Loucy (cell line): ENCODE measurements around the gene HAGH.

Experiments
- H2AFZ ChIP-seq: fragments of 200-600 bp; sonication (generic); 2 replicates; pipeline ENCODE4 v1.6.0; 2016; ENCODE audit warnings: antibody characterized with exemption, mild to moderate bottlenecking, low read length, moderate library complexity
- H3F3A ChIP-seq: fragments of 200-600 bp; 2 replicates; pipeline ENCODE4 v1.6.0; 2016; ENCODE audit warnings: antibody characterized with exemption, low read depth, mild to moderate bottlenecking
- H3K27me3 ChIP-seq: fragments of 200-600 bp; sonication (generic); 2 replicates; pipeline ENCODE4 v1.6.1; 2014; ENCODE audit warnings: low read length, mild to moderate bottlenecking; ENCODE audit not compliant: insufficient read depth, poor library complexity, severe bottlenecking
- H3K36me3 ChIP-seq: fragments of 200-600 bp; sonication (generic); 2 replicates; pipeline ENCODE4 v1.6.1; 2016; ENCODE audit warnings: low read length; ENCODE audit not compliant: insufficient read depth
- H3K4me1 ChIP-seq: fragments of 200-600 bp; sonication (generic); 2 replicates; pipeline ENCODE4 v1.5.1; 2014; ENCODE audit warnings: low read length, mild to moderate bottlenecking; ENCODE audit not compliant: insufficient read depth, poor library complexity, severe bottlenecking
- H3K4me2 ChIP-seq: fragments of 200-600 bp; sonication (generic); 2 replicates; pipeline ENCODE4 v1.6.0; 2014; ENCODE audit warnings: antibody characterized with exemption, low read length, low read depth, mild to moderate bottlenecking; ENCODE audit not compliant: poor library complexity, severe bottlenecking
- H3K4me3 ChIP-seq: fragments of 200-600 bp; sonication (generic); 2 replicates; pipeline ENCODE4 v1.5.1; 2014; ENCODE audit warnings: low read length, mild to moderate bottlenecking, mixed read lengths; ENCODE audit not compliant: poor library complexity, severe bottlenecking
- H3K79me2 ChIP-seq: fragments of 200-600 bp; sonication (generic); 2 replicates; pipeline ENCODE4 v1.6.1; 2014; ENCODE audit warnings: low read length; ENCODE audit not compliant: insufficient read depth
- H3K9ac ChIP-seq: fragments of 200-600 bp; sonication (generic); 2 replicates; pipeline ENCODE4 v1.6.0; 2014; ENCODE audit warnings: mild to moderate bottlenecking, low read depth, low read length, moderate library complexity; ENCODE audit not compliant: poor library complexity, severe bottlenecking
- H3K9me2 ChIP-seq: fragments of 200-600 bp; sonication (generic); replicated peaks from 2 replicates; pipeline ENCODE4 v1.6.1; 2016; ENCODE audit warnings: low read depth, low read length, mixed read lengths
- H3K9me3 ChIP-seq: fragments of 200-600 bp; sonication (generic); 2 replicates; pipeline ENCODE4 v1.6.1; 2014; ENCODE audit warnings: mild to moderate bottlenecking, antibody characterized with exemption, low read length, low read depth; ENCODE audit not compliant: insufficient read depth
- H4K20me1 ChIP-seq: fragments of 200-600 bp; sonication (generic); 2 replicates; pipeline ENCODE4 v1.6.0; 2014; ENCODE audit warnings: antibody characterized with exemption, low read length, mild to moderate bottlenecking; ENCODE audit not compliant: insufficient read depth, poor library complexity, severe bottlenecking
- CTCF ChIP-seq: fragments of 200-600 bp; sonication (generic); conservative IDR thresholded peaks from 2 replicates; pipeline ENCODE4 v1.5.1; 2014; ENCODE audit warnings: mild to moderate bottlenecking, antibody characterized with exemption, low read length
- EZH2phosphoT487 ChIP-seq: fragments of 200-600 bp; IDR thresholded peaks from 2 replicates; pipeline ENCODE4 v1.6.1; 2018; ENCODE audit warnings: antibody characterized with exemption, mild to moderate bottlenecking, moderate library complexity, borderline replicate concordance

HAGH gene

GRCh38 chr16:1818873-1819525, 7.6 kb downstream of the HAGH start:
- no peak overlapping the region for H3K4me3 ChIP-seq
- no peaks in the 10 kb centered on the region for H3K36me3 ChIP-seq
- H3K4me2 ChIP-seq: no peak overlapping the region
- H3K79me2 ChIP-seq: no peaks in the 10 kb centered on the region
- no peaks in the 10 kb centered on the region for H3K27me3 ChIP-seq
- no peaks in the 10 kb centered on the region for H3K9me2 ChIP-seq
- no peak overlapping the region for H3K9ac ChIP-seq
- no peaks in the 10 kb centered on the region for H4K20me1 ChIP-seq
- H2AFZ ChIP-seq: no peak overlapping the region
- H3K4me1 ChIP-seq: no peaks in the 10 kb centered on the region
- no peaks in the 10 kb centered on the region for H3K9me3 ChIP-seq
- H3F3A ChIP-seq: no peaks in the 10 kb centered on the region
- TF ChIP-seq EZH2phosphoT487 (no peak), CTCF (no peak)

- Histone ChIP-seq H3K79me2 (no peaks in the 10 kb centered on the region), H3K4me2 (no peak overlapping the region), H3K27me3 (no peaks in the 10 kb centered on the region), H4K20me1 (no peaks in the 10 kb centered on the region), H3K9me2 (no peaks in the 10 kb centered on the region), H3K9me3 (no peaks in the 10 kb centered on the region), H2AFZ (no peak overlapping the region), H3K4me3 (no peak overlapping the region), H3K9ac (no peak overlapping the region), H3K36me3 (no peaks in the 10 kb centered on the region), H3K4me1 (no peaks in the 10 kb centered on the region), H3F3A (no peaks in the 10 kb centered on the region)
- TF ChIP-seq EZH2phosphoT487 (no peak), CTCF (no peak)
These were observed 8.3 kb downstream of the HAGH start for GRCh38 chr16:1818204-1818872.

GRCh38 chr16:1817716-1818115, 8.9 kb downstream of the HAGH start:
- H3K9ac ChIP-seq: no peak overlapping the region
- TF ChIP-seq EZH2phosphoT487 (no peak), CTCF (no peak)
- H3K4me2 ChIP-seq: no peak overlapping the region
- no peaks in the 10 kb centered on the region for H4K20me1 ChIP-seq
- H3K79me2 ChIP-seq: no peaks in the 10 kb centered on the region
- H3K27me3 ChIP-seq: no peaks in the 10 kb centered on the region
- no peaks in the 10 kb centered on the region for H3K36me3 ChIP-seq
- no peak overlapping the region for H3K4me3 ChIP-seq
- H2AFZ ChIP-seq: no peak overlapping the region
- no peaks in the 10 kb centered on the region for H3K9me3 ChIP-seq
- no peaks in the 10 kb centered on the region for H3K4me1 ChIP-seq
- no peaks in the 10 kb centered on the region for H3F3A ChIP-seq
- H3K9me2 ChIP-seq: no peaks in the 10 kb centered on the region
